ENCODE measurements around the gene PLCB2. TPM values are rescaled to one million over a fixed set of nuclear protein-coding genes. Genes with fewer than 3 reads are reported as not detected.

Gene PLCB2
- polyA plus RNA-seq, 1 of the 3 experiments (the other 2 are of a cell fraction), result 0.15 TPM

DNA sequence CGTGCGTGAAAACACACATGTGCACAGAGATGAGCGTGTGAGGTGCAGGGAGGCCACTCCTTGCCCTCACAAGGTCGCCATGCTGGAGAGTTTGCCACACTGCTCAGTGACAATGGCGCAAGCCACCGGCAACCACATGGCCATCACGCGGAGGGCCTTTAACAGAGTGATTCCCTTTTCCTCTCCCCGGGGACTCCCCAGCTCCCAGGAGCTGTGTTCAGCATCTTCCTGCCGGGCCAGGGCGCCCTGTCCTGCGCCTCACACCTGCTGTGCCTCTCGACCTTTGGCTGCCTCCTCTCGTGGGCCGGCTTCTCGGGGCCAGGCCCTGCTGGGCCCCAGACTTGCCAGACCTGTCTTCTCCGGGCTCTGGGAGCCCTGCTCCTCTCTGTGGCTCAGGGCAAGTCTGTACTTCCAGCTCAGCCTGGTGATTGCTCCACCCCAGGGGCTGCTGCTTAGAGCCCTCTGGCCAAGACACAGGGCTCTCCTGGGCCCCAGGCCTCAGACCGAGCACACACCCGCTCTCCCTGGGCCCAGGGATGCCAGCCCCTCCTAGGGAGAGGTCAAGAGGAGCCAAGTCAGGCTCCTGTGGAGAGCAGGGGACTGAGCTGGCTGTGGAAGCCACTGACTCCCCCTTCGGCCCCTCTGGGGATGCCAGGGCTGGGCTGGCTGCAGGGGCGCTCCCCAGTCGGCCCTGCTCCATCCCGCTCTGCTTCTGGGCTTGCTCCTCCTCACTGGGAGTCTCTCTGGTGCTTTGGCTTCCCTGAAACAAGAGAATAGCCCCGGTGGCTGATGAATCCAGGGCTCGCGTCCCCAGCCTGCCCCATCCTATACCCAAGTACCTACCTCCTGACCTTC, 27.4 kb upstream of the PLCB2 start:
- Histone ChIP-seq H3K36me3 (replicated peaks in 1 of 2; ENCODE audit: control insufficient read depth in 1 of 2, insufficient read depth in 2 of 2, low read length in 1 of 2) (peaks cover 19 to 26% of the 10 kb centered on the region in 2 experiments), H3F3A (replicated peaks; ENCODE audit: insufficient read depth) (peaks cover 28% of the 10 kb centered on the region), H2AFZ (ENCODE audit: low read depth) (no peak overlapping the region), H3K4me1 (ENCODE audit: control insufficient read depth in 1 of 2, insufficient read depth in 2 of 2, low read depth in 1 of 2, low read length in 1 of 2) (peaks cover 43 to 45% of the 10 kb centered on the region in 2 experiments; a peak in 3 of 4 replicates), H3K27me3 (ENCODE audit: insufficient read depth) (no peaks in the 10 kb centered on the region), H3K4me2 (no peak overlapping the region), H4K20me1 (ENCODE audit: insufficient read depth) (no peaks in the 10 kb centered on the region), H3K9me3 (no peaks in the 10 kb centered on the region), H3K27ac (ENCODE audit: low read depth in 2 of 2, low read length in 1 of 2) (no peak overlapping the region; a peak in 1 of 4 replicates), H3K4me3 (ENCODE audit: low read depth in 2 of 2, low read length in 1 of 2) (no peak overlapping the region), H3K9me2 (no peaks in the 10 kb centered on the region), H3K9ac (no peak overlapping the region), H3K79me2 (ENCODE audit: insufficient read depth) (peaks cover 42% of the 10 kb centered on the region)
- ChIA-PET POLR2A (interaction anchor here (1.4 to 1.6 kb wide), 2 partner anchors 8 to 12 kb away, joined by 4 to 5 read pairs; partner anchors contain the start of gene INAFM2), CTCF (interaction anchor here (11.1 to 70.6 kb wide), 4 partner anchors 6 to 86 kb away, joined by 184 to 2194 read pairs (median 1246); partner anchors contain the start of genes ANKRD63, CCDC9B, DISP2 and INAFM2)
- no peak for DNase-seq
- WGBS (ENCODE audit: low lambda C conversion rate), result 95% methylated on average over 11 of the region's 26 CpGs
- no peak for TF ChIP-seq POLR2AphosphoS5 (IDR thresholded peaks at IDR 0.05; ENCODE audit: low read depth, low read length)
- TF ChIP-seq JUND (IDR thresholded peaks at IDR 0.05), result no peak
- no peak for TF ChIP-seq RAD21 (IDR thresholded peaks at IDR 0.05; ENCODE audit: low read length)
- TF ChIP-seq MAX (IDR thresholded peaks at IDR 0.05; ENCODE audit: low read depth), result no peak
- TF ChIP-seq SIN3A (IDR thresholded peaks at IDR 0.05; ENCODE audit: borderline replicate concordance, low read depth, low read length), result no peak
- TF ChIP-seq EP300 (IDR thresholded peaks at IDR 0.05; ENCODE audit: borderline replicate concordance in 1 of 2, low read depth in 1 of 2, low read length in 1 of 2), result no peak
- TF ChIP-seq YY1 (IDR thresholded peaks at IDR 0.05; ENCODE audit: low read depth), result no peak
- TF ChIP-seq, protein P1, sequence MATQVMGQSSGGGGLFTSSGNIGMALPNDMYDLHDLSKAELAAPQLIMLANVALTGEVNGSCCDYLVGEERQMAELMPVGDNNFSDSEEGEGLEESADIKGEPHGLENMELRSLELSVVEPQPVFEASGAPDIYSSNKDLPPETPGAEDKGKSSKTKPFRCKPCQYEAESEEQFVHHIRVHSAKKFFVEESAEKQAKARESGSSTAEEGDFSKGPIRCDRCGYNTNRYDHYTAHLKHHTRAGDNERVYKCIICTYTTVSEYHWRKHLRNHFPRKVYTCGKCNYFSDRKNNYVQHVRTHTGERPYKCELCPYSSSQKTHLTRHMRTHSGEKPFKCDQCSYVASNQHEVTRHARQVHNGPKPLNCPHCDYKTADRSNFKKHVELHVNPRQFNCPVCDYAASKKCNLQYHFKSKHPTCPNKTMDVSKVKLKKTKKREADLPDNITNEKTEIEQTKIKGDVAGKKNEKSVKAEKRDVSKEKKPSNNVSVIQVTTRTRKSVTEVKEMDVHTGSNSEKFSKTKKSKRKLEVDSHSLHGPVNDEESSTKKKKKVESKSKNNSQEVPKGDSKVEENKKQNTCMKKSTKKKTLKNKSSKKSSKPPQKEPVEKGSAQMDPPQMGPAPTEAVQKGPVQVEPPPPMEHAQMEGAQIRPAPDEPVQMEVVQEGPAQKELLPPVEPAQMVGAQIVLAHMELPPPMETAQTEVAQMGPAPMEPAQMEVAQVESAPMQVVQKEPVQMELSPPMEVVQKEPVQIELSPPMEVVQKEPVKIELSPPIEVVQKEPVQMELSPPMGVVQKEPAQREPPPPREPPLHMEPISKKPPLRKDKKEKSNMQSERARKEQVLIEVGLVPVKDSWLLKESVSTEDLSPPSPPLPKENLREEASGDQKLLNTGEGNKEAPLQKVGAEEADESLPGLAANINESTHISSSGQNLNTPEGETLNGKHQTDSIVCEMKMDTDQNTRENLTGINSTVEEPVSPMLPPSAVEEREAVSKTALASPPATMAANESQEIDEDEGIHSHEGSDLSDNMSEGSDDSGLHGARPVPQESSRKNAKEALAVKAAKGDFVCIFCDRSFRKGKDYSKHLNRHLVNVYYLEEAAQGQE (IDR thresholded peaks at IDR 0.05; ENCODE audit: low read depth, low read length), result no peak

DNA sequence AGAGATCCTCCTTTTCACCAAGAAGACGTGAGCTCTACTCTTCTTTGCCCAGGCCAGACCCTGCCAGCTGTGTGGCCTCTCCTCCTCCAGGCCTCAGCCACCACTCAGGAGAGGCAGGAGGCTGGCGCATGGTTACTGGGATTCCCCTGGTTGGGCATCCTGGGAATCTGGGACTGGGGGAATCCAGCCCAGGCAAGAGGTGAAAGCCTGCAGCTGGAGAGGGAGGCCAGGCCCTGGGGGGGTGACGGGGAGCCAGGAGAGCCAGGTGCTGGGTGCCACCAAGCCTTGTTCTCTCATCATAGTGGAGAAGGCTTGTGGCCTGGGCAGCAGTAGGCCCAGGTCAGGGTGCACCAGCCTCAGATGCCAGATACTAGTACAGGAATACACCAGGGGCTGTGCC, 26.8 kb upstream of the PLCB2 start:
- no peak for DNase-seq
- Histone ChIP-seq H3K4me1 (ENCODE audit: control insufficient read depth in 1 of 2, insufficient read depth in 2 of 2, low read depth in 1 of 2, low read length in 1 of 2) (peaks cover 37 to 39% of the 10 kb centered on the region in 2 experiments; a peak in 3 of 4 replicates), H4K20me1 (ENCODE audit: insufficient read depth) (no peaks in the 10 kb centered on the region), H3F3A (replicated peaks; ENCODE audit: insufficient read depth) (peaks cover 25% of the 10 kb centered on the region), H3K36me3 (replicated peaks in 1 of 2; ENCODE audit: control insufficient read depth in 1 of 2, insufficient read depth in 2 of 2, low read length in 1 of 2) (peaks cover 19 to 26% of the 10 kb centered on the region in 2 experiments), H3K9ac (no peak overlapping the region), H2AFZ (ENCODE audit: low read depth) (no peak overlapping the region), H3K27me3 (ENCODE audit: insufficient read depth) (no peaks in the 10 kb centered on the region), H3K27ac (ENCODE audit: low read depth in 2 of 2, low read length in 1 of 2) (no peak overlapping the region; a peak in 1 of 4 replicates), H3K4me3 (ENCODE audit: low read depth in 2 of 2, low read length in 1 of 2) (no peak overlapping the region), H3K4me2 (no peak overlapping the region; the same call in 1 of the 2 replicates), H3K9me2 (no peaks in the 10 kb centered on the region), H3K9me3 (no peaks in the 10 kb centered on the region), H3K79me2 (ENCODE audit: insufficient read depth) (peaks cover 36% of the 10 kb centered on the region)
- CTCF ChIA-PET, result interaction anchor here (11.1 to 70.6 kb wide), 4 partner anchors 7 to 87 kb away, joined by 184 to 2194 read pairs (median 1246); partner anchors contain the start of genes ANKRD63, CCDC9B, DISP2 and INAFM2
- WGBS (ENCODE audit: low lambda C conversion rate), result 60% methylated on average over 1 of the region's 3 CpGs
- TF ChIP-seq SMC3 (IDR thresholded peaks at IDR 0.05; ENCODE audit: low read depth, low read length) (no peak), USF2 (IDR thresholded peaks at IDR 0.05; ENCODE audit: borderline replicate concordance, low read depth, low read length) (no peak), POLR2AphosphoS5 (IDR thresholded peaks at IDR 0.05; ENCODE audit: low read depth, low read length) (no peak)
- TF ChIP-seq, protein P2, sequence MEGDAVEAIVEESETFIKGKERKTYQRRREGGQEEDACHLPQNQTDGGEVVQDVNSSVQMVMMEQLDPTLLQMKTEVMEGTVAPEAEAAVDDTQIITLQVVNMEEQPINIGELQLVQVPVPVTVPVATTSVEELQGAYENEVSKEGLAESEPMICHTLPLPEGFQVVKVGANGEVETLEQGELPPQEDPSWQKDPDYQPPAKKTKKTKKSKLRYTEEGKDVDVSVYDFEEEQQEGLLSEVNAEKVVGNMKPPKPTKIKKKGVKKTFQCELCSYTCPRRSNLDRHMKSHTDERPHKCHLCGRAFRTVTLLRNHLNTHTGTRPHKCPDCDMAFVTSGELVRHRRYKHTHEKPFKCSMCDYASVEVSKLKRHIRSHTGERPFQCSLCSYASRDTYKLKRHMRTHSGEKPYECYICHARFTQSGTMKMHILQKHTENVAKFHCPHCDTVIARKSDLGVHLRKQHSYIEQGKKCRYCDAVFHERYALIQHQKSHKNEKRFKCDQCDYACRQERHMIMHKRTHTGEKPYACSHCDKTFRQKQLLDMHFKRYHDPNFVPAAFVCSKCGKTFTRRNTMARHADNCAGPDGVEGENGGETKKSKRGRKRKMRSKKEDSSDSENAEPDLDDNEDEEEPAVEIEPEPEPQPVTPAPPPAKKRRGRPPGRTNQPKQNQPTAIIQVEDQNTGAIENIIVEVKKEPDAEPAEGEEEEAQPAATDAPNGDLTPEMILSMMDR (IDR thresholded peaks at IDR 0.05), result no peak
- TF ChIP-seq, protein P3, sequence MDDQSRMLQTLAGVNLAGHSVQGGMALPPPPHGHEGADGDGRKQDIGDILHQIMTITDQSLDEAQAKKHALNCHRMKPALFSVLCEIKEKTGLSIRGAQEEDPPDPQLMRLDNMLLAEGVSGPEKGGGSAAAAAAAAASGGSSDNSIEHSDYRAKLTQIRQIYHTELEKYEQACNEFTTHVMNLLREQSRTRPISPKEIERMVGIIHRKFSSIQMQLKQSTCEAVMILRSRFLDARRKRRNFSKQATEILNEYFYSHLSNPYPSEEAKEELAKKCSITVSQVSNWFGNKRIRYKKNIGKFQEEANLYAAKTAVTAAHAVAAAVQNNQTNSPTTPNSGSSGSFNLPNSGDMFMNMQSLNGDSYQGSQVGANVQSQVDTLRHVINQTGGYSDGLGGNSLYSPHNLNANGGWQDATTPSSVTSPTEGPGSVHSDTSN (IDR thresholded peaks at IDR 0.05), result no peak
- POLR2A ChIA-PET, result no interaction called here

Data from SK-N-SH (cell line).